Stimulated activated CD4-positive, alpha-beta T cell treated with anti-CD3 and anti-CD28 coated beads, TNF-alpha, amount 100 ng/mL, for 24 hours (primary cell): ENCODE data around the gene SNX15.

Experiments
- DNase-seq, 3 experiments: peaks; one replicate each; pipeline ENCODE4 v3.0.0-alpha.2; 2020; ENCODE audit warnings: low read depth in 3 of 3

Gene SNX15

GRCh38 chr11:65056999-65057398, 29.8 kb downstream of the SNX15 start:
- no peak for DNase-seq

DNA sequence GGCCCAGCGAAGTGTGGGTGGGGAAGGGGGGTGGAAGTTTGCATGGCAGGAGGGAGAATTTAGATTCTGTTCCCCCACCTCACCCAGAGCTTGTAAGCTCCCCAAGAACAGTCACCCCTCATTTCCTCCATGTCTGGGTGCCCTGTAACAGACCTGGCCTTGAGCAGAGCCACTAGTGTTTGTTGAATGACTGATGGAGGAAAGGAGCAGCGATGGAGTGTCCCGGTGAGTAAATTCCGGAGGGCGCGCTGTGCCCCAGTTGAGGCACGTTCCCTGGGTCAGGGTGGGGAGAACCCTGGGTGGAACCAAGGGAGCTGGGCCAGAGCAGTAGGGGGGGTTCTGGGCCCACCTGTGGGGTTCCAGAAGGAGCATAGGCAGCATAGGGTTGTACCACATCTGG, 30.3 kb downstream of the SNX15 start:
- DNase-seq = no peak

DNA sequence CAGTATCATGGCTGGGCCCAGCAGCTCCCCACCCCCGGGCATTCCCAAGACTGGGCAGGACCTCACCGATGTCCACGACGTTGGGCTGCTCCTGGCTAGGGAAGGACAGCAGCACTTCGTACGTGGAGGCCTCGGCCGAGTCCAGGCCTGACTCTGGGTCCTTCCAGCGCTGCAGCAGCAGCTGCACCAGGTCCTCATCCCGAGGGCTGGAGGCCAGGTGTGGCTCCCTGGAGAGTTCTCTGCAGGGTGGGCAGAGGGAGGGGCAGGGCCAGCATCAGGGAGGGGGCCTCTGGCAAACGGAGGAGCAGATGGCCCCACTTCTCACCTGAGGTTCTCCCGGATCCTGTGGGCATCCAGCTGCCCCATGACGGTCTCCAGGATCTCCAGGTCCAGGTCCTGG, 30.8 kb downstream of the SNX15 start:
- DNase-seq = no peak

DNA sequence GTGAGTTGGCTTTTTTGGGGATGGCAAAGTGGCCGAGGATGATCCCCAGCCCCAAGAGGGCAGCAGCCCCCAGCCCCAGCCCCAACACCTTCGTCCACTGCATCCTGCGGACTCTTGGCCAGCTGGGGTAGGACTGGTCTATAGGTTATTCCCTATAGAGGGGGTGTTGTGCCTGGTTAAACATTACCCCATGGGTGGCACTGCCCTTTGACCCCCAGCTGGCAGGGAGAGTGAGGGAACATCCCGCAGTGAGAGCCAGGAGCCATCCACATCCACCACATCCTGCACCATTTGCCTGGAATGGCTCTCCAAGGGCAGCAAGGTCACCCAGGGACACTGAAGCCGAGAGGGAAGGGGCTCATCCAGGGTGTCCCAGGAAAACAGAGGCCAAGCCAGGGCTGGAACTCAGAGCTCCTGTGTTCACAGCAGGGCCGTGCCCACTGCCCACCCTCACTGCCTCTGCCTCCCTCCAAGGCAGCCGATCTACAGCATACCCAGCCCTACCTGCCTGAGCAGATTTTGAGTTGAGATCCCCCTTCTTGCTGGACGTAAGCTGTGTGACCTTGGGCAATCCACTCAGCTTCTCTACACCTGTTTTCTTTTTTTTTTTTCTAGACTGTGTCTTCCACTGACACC, 31.3 kb downstream of the SNX15 start, which contains the start of gene NAALADL1:
Gene NAALADL1 (minus strand): TSS at position 135 of the 636 bp plus-strand sequence. CDS start 32 bp downstream, at position 103.
- no peak for DNase-seq

GRCh38 chr11:65059523-65059922, 32.3 kb downstream of the SNX15 start:
- DNase-seq = no peak

DNA sequence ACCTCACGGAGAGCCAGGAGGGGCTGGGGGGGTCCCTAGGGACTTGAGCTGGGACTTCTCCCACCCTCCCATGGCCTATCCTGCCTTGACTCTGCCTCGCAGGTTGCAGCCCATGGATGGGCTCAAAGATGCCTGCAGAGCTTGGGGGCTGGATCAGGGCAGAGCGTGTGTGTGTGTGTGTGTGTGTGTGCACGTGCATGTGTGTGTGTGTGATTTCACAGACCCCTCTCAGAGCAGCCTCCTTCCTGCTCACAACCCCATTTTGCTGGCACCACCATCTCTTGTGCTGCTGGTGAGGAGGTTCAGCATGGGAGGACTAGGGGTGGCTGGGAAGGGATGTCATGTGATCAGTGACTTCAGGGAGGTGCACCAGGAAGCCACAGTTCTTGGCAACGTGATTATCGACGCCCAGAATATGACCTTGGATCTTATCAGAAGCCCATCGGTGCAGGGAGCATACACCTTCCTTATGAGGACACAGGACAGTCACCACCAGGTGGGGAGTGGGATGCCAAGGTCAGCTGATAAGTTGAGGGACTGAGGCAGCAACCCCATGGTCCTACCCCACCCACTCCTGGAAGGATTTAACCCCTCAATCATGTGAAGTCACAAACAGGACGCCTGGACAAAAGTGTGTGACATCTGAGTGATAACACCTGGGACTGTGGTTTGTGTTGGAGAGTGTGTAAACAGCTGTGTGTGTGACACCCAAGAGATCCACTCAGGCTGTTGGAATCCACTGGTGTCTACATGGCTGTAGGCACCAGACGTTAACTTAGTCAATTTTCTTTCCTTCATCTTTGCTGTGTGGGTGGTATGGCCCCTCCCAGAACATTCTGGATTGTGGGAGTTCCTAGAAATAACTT, 33.0 kb downstream of the SNX15 start:
- no peak for DNase-seq

DNA sequence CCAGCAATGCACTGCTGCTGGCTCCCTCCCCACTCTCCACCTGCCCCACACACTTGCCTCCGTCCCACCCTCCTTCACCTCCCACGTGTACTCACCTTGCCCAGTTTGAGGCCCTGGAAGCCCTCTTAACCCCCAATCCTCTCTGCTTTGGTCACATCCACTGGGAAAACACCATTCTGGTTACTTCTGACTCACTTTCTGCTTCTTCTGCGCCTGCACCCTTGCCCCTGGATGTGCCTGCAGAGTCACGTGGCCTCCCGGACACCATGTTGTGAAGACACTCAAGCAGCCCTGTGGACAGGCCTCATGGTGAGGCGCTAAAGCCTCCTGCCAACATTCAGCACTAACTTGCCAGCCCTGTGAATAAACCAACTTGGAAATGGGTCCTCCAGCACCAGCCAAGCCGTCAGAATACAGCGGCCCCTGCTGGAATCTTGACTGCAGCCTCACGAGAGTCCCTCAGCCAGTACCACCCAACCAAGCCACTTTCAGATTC, 33.7 kb downstream of the SNX15 start:
- no peak for DNase-seq

DNA sequence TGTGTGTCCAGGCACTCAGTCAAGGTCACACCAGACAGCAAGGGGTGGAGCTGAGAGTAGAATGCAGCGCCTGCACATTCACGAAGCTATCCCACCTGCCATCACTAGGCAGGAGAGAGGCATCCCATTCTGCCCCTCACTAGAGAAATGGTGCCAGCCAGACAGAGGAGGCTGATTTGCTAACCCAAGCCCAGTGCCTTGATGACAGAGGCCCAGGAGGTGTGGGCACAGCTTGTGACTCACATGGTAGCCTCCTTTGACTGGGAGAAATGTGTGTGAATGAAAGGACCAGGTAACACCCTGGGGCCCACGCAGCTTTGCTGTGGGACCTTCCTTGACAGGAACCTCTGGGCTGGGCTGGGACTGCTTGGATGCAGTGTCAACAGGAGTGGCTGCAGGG, 36.3 kb downstream of the SNX15 start:
- DNase-seq = no peak

DNA sequence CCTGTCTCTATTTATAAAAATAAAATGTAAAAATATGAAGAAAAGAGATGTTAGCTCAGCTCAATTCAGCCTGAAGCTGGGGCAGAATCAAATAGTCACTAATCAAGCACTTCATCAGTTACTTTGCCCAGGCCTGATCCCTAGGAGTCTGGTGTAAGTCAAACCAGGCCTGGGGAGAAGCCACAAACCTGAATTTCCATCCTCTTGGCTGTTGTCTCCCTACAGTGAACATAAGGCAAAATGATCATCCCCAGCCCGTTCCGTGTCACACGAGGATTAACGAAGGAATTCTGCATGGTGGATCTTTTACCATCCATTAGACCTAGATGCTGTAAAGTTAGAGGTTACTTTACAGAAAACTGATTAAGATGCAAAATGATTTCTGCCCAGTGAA, 37.6 kb downstream of the SNX15 start:
- no peak for DNase-seq

DNA sequence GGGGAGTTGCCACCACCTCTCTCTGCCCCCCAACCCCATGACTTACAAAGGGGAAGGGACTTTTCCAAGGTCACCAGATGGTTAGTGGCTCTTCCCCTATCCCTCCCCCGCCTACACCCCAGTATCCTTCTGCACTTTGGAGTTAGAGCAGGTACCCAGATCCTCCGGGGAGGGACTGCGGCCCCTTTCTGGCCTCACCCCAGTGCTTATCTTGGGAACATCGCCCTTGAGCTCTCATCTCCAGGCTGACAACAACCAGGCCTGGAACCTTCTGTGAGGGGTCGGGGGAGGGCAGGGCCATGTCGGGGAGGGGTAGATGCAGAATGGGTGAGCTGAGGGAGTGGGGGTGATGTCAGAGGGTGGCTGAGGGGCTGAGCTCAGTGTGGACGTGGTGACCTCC, 38.6 kb downstream of the SNX15 start:
- no peak for DNase-seq

DNA sequence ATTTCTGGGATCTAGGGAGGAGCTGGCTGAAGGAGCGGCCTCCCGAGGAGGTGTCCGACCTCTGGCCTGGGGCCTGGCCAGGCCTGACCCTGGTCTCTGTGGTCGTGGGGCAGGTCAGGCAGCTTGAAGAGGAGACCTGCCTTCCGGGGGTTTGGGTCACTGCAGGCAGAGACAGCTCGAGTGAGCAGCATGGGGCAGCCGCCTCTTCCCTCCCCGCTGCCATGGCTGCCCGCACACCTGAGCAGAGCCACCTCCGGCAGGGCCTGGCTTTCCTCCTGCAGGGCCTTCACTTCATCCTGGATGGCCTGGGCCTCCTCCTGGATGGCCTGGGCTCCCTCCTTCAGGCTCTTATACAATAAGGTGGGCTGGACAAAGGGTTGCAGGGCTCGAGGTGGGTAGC, 39.1 kb downstream of the SNX15 start:
- no peak for DNase-seq

GRCh38 chr11:65066805-65067291, 39.6 kb downstream of the SNX15 start:
- DNase-seq = no peak

DNA sequence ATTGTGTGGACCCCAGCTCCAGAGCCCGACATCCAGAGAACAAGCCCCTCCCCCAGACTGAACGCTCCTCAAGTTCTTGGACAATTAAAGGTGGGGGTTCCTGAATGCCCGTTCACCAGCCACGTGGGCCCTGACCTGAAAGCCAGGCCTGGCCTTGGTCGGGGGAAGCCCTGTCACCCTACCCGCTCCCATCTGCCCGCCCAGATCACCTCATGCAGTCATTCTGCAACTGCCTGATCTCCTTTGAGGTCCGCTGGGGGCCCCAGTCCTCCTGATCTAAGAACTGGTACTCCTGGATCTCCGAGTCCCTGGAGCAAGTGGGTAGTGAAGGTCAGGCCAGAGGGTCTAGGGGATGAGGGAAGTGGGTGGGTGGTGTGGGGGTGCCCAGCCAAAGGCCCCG, 40.2 kb downstream of the SNX15 start:
- no peak for DNase-seq

DNA sequence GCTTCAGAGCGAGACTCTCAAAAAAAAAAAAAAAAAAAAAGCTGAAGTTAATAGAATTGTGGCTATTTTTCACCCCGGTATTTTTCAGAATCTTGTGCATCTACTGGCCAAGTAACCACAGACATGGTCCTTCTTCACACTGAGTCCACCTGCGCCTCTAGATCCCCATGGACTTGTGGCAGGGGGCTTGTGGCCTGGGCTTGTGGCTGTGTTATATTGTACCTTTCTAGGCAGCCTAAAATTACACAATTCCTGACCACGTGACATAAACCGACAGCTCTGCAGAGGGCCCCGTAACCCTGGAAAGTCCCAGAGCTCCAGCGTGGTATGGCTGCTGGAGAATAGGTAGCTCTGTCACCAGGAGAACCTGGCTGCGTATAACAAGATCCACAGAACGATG, 42.0 kb downstream of the SNX15 start:
- DNase-seq = no peak

GRCh38 chr11:65071907-65072630, 44.8 kb downstream of the SNX15 start:
- DNase-seq = no peak

DNA sequence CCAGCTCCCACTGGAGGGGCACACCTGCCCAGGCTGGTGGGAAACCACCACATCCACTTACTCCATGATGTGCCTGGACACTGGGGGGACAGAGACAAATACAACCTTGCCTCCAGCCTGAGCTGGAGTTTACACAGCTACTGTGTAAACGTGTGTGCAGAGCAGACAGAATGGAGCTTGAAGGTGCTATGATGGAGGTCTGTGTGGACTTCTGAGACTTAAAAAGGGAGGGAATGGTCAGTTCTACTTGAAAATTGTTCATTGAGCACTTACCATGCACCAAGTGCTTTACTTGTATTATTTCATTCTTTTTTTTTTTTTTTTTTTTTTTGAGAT, 45.4 kb downstream of the SNX15 start:
- DNase-seq = no peak

DNA sequence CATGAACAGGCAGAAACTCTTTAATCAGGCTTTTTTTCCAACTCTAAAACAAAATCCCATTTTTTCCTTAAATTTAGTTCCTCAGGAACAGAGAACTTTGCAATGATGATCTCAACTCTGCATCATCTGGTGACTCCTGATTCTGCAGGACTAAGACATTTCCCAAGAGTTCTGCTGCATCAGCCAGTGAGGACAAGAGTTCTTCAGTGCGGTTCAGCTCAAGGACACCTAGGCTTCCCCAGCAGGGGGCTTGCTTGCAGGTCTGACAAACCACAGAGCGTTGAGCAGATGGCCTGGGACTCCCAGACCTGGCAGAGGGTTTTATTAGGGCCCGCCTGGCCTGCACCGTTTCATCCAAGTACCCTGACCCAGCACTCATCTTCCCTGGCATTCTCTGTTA, 50.2 kb downstream of the SNX15 start:
- no peak for DNase-seq

- peak; percentile 39 to 60 (median 45) for DNase-seq
Observed at GRCh38 chr11:65078151-65078550, 50.9 kb downstream of the SNX15 start.

DNA sequence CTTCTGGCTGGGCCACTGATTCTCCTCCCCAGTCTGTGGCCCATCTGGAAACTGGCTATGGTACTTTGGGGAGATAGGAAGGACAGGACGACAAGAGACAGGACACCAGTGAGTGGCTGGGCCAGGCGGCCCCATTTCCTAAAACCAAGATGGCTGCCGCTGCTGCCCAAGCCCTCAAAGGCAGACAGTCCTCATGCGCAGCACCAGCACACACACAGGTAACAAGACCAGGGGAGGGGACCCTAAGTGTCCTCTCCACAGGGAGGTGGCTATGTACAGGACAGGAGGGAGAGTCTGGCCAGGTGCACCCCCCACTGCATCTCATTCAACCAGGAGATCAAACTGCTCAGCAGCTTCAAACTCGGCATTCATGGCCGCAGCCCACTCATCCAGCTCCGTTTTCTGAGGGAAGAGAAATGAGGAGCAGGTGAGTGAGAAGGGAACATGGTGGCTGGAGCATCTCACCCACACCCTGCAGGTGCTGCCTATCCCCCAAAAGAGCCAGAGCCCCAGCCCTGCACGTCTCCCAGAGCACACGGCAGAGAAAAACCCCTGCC, 51.6 kb downstream of the SNX15 start:
- DNase-seq = no peak

DNA sequence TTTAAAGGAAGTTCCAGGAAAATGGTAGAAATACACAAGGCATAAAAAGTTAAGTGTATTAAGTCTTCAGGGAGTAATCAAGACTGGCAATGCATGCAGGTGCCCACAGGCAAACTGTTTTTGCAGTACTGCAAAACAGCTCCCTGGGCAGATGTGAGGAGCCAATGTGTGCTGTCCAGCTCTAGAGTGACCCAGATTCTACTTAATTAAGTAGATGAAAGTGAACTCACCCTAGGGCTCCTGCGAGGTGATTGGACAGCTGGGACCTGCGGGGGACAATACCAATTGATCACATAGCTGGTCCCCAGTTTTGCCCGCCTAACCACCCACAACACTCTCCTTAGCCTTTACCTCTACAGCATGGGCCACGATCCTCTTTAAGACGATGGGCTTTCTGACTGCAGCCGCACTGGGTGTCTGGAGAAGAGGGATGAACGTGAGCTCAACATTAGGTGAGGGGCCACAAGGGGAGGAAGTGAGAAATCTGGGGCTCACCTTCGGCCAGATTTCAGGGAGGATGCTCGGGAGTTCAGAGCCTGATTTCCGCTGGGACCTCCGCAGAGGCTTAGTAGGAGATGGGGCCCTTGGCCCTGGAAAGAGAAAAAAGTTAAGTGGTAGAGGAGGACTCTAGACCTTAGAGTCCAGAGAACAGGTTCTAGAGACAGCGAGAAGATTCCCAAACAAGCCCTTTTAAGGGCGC, 56.0 kb downstream of the SNX15 start:
- DNase-seq = no peak

DNA sequence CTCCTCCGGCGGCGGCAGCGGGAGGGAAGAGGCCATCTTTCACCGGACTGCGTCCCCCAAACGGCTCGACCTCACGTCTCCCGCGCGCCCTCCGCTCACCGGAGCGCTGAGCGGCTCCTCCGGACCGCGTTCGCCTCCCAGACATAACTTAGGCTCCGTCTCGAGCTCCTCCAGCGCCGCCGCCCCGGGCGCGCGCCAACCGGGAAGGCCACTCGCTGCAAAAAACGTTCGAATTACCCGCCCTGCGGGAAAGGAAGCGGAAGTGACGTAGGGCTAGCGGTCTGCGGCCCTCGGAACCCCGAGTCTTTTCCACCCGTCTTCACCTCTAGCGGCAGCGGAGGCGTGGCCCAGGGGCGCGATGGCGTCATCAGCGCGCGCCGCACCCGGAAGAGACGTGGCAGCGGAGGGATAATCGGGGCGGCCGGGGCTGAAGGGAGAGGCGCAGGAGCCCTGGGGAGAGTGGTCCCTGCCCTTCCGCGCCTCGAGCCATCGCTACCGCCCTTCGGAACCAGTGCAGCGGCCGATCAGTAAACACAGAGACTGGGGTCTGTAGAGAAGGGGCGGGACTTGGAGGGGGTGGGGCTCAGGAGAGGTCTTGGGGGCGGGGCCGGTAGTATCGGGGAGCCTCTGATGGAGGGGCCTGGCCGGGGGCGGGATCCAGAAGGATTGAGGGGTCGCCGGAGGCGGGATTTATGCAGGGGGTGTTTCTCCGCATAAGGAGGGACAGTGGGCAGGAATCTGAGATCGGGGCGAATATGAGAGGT, 56.8 kb downstream of the SNX15 start, which contains the start of the genes CDCA5 and ZFPL1:
Gene CDCA5 (minus strand): TSS at position 207 of the 764 bp plus-strand sequence. CDS start 62 bp downstream, at position 145.
Gene ZFPL1 (plus strand): TSS at position 389 of the 764 bp plus-strand sequence. CDS start 477 bp downstream, outside the sequence.
- peak; percentile 89 to 95 (median 93) for DNase-seq
